IMR-90 (cell line): Measurements from ENCODE around the gene SIAH2.

ENCODE experiments used
- BHLHE40 ChIP-seq: fragments of 150-350 bp; IDR thresholded peaks from 2 replicates; pipeline ENCODE4 v1.6.1; 2016; ENCODE audit warnings: mild to moderate bottlenecking, low read depth, low read length
- CEBPB ChIP-seq: IDR thresholded peaks from 2 replicates; pipeline ENCODE4 v1.6.1; 2012; ENCODE audit warnings: low read depth, low read length, improper control_type of control experiment
- CHD1 ChIP-seq: IDR thresholded peaks from 2 replicates; pipeline ENCODE4 v1.6.1; 2012; ENCODE audit warnings: low read depth, low read length, improper control_type of control experiment
- FOS ChIP-seq: fragments of 150-350 bp; IDR thresholded peaks from 2 replicates; pipeline ENCODE4 v1.6.1; 2016; ENCODE audit warnings: low read depth, low read length
- MAFK ChIP-seq: IDR thresholded peaks from 2 replicates; pipeline ENCODE4 v1.6.1; 2012; ENCODE audit warnings: low read depth, low read length, improper control_type of control experiment
- MAZ ChIP-seq: IDR thresholded peaks from 2 replicates; pipeline ENCODE4 v1.6.1; 2012; ENCODE audit warnings: low read depth, mild to moderate bottlenecking, low read length, improper control_type of control experiment, moderate library complexity, borderline replicate concordance
- MXI1 ChIP-seq: IDR thresholded peaks from 2 replicates; pipeline ENCODE4 v1.6.1; 2012; ENCODE audit warnings: low read depth, mild to moderate bottlenecking, low read length, moderate library complexity, borderline replicate concordance
- POLR2A ChIP-seq: IDR thresholded peaks from 2 replicates; pipeline ENCODE4 v1.6.1; 2012; ENCODE audit warnings: mild to moderate bottlenecking, low read depth, low read length
- RAD21 ChIP-seq: IDR thresholded peaks from 2 replicates; pipeline ENCODE4 v1.6.1; 2012; ENCODE audit warnings: low read length, improper control_type of control experiment
- RFX5 ChIP-seq: IDR thresholded peaks from 2 replicates; pipeline ENCODE4 v1.8.0; 2012; ENCODE audit warnings: low read depth, mild to moderate bottlenecking, low read length, moderate library complexity
- SMC3 ChIP-seq: fragments of 150-350 bp; IDR thresholded peaks from 2 replicates; pipeline ENCODE4 v1.6.1; 2016; ENCODE audit warnings: low read depth, mild to moderate bottlenecking, antibody characterized with exemption, low read length, moderate library complexity
- TF ChIP-seq, protein P1 (sequence below): conservative IDR thresholded peaks from 2 replicates; pipeline ENCODE4 v1.5.1; 2012; ENCODE audit warnings: mild to moderate bottlenecking, low read depth, low read length, improper control_type of control experiment
- TF ChIP-seq, protein P2 (sequence below): fragments of 150-350 bp; IDR thresholded peaks from 2 replicates; pipeline ENCODE4 v1.6.1; 2016; ENCODE audit warnings: low read depth, mild to moderate bottlenecking, low read length, moderate library complexity, borderline replicate concordance
- TF ChIP-seq, protein P3 (sequence below): fragments of 150-350 bp; IDR thresholded peaks from 2 replicates; pipeline ENCODE4 v1.6.1; 2017; ENCODE audit warnings: mild to moderate bottlenecking, antibody characterized with exemption, low read length, low read depth

DNA sequence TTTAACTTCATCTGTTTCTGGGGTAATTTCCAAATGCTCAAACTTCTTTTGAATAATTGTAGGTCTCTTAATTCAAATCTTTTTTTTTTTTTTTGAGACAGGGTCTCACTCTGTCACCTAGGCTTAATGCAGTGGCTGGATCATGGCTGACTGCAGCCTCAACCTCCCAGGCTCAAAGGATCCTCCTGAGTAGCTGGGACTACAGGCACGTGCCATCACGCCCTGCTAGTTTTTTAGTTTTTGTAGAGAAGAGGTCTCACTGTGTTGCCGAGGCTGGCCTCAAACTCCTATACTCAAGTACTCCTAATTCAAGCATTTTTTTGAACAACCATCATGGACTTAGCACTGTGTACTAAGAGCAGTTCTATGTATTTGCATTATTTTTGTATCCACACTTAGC lies 3.8 kb upstream of the SIAH2 start:
- TF ChIP-seq BHLHE40 (no peak), RAD21 (no peak), RFX5 (no peak), CHD1 (no peak), POLR2A (no peak), SMC3 (no peak), CEBPB (no peak), MAZ (no peak), FOS (no peak), MXI1 (no peak), MAFK (no peak)
- TF ChIP-seq, protein P1, sequence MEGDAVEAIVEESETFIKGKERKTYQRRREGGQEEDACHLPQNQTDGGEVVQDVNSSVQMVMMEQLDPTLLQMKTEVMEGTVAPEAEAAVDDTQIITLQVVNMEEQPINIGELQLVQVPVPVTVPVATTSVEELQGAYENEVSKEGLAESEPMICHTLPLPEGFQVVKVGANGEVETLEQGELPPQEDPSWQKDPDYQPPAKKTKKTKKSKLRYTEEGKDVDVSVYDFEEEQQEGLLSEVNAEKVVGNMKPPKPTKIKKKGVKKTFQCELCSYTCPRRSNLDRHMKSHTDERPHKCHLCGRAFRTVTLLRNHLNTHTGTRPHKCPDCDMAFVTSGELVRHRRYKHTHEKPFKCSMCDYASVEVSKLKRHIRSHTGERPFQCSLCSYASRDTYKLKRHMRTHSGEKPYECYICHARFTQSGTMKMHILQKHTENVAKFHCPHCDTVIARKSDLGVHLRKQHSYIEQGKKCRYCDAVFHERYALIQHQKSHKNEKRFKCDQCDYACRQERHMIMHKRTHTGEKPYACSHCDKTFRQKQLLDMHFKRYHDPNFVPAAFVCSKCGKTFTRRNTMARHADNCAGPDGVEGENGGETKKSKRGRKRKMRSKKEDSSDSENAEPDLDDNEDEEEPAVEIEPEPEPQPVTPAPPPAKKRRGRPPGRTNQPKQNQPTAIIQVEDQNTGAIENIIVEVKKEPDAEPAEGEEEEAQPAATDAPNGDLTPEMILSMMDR = no peak
- TF ChIP-seq, protein P2, sequence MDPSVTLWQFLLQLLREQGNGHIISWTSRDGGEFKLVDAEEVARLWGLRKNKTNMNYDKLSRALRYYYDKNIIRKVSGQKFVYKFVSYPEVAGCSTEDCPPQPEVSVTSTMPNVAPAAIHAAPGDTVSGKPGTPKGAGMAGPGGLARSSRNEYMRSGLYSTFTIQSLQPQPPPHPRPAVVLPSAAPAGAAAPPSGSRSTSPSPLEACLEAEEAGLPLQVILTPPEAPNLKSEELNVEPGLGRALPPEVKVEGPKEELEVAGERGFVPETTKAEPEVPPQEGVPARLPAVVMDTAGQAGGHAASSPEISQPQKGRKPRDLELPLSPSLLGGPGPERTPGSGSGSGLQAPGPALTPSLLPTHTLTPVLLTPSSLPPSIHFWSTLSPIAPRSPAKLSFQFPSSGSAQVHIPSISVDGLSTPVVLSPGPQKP = no peak
- TF ChIP-seq, protein P3, sequence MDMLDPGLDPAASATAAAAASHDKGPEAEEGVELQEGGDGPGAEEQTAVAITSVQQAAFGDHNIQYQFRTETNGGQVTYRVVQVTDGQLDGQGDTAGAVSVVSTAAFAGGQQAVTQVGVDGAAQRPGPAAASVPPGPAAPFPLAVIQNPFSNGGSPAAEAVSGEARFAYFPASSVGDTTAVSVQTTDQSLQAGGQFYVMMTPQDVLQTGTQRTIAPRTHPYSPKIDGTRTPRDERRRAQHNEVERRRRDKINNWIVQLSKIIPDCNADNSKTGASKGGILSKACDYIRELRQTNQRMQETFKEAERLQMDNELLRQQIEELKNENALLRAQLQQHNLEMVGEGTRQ = no peak
